ENCODE data around the gene MOGAT1. TPM values are rescaled to one million over a fixed set of nuclear protein-coding genes. Genes with fewer than 3 reads are reported as not detected.

The MOGAT1 gene
- total and polyA plus RNA-seq, 2 of the 8 experiments (the other 6 are each of a cell fraction or from before 2014, with no cell fraction given): 0.11 to 0.67 TPM

DNA sequence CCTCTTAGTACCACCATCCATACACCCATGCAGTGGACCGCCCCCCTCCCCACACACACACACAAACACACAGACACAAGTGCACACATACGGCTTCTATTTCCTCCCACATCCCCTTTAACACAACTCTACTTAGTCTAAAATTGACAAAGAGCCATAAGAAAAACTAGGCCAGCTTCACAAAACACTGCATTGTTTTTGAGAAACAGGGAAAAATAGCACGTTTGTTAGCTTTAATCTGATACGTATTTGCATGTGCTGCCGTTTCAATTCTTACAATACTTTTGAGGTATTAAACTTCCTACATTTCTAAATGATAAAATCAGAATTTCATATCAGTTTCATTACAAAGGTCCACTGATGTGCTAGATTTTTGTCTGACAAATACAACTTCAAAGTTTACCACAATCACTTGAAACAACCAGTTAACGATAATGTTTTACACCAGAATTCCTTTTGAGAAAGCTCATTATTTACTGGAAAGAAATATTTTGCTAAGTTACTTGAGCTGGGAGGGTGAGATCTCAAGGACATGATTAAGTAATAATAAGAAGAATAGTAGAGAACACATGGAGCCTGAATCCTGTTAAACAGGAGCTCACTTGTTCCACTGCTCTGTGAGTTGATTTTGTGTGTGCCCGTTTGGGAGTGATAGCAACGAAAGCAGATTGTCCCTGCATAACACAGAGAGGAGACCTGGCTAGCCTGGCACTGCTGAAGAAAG lies 74.5 kb downstream of the MOGAT1 start:
- Histone ChIP-seq H3K56ac (replicated peaks; ENCODE audit: insufficient read length, low read depth, low read length) (no peak overlapping the region), H2BK5ac (ENCODE audit: low read depth, low read length) (no peak overlapping the region), H3K79me2 (ENCODE audit: control insufficient read depth in 1 of 2, insufficient read depth in 2 of 2, low read length in 2 of 2) (no peaks in the 10 kb centered on the region), H3K36me3 (ENCODE audit: control insufficient read depth in 2 of 4, insufficient read depth in 4 of 4, low read length in 3 of 4) (no peaks in the 10 kb centered on the region), H3K14ac (ENCODE audit: insufficient read length) (no peak overlapping the region), H4K5ac (ENCODE audit: insufficient read length, low read depth, low read length) (no peak overlapping the region), H2AK5ac (ENCODE audit: low read depth, low read length) (no peak overlapping the region), H3K4me1 (replicated peaks in 1 of 4; ENCODE audit: control insufficient read depth in 3 of 4, insufficient read depth in 4 of 4, low read length in 3 of 4) (peaks cover 0 to 9% (median 5%) of the 10 kb centered on the region in 4 experiments; a peak in 5 of 7 replicates), H3K9me3 (ENCODE audit: insufficient read depth in 2 of 2, low read depth in 1 of 2, low read length in 1 of 2) (no peaks in the 10 kb centered on the region), H3K9ac (replicated peaks in 1 of 4; ENCODE audit: extremely low read depth in 1 of 4, low read depth in 3 of 4, low read length in 3 of 4) (no peak overlapping the region), H2BK120ac (replicated peaks; ENCODE audit: low read depth, low read length) (no peak overlapping the region), H3K23ac (ENCODE audit: insufficient read length) (no peak overlapping the region), H3K27me3 (replicated peaks in 1 of 4; ENCODE audit: control insufficient read depth in 3 of 4, extremely low read depth in 1 of 4, insufficient read depth in 3 of 4, low read length in 3 of 4) (peaks cover 0 to 1% (median 0%) of the 10 kb centered on the region in 4 experiments; a peak in 1 of 7 replicates), H3K79me1 (ENCODE audit: low read depth, low read length) (no peaks in the 10 kb centered on the region), H2AFZ (ENCODE audit: low read length) (no peak overlapping the region), H3K23me2 (ENCODE audit: low read depth, low read length) (no peaks in the 10 kb centered on the region), H2BK15ac (ENCODE audit: low read length) (no peak overlapping the region), H4K8ac (ENCODE audit: extremely low read depth, insufficient read depth, low read length) (no peak overlapping the region), H2BK12ac (ENCODE audit: low read depth, low read length) (0 out of 2 replicates have a peak overlapping the region, but pooled peaks have one; percentile 39), H4K91ac (replicated peaks; ENCODE audit: insufficient read length, low read length) (no peak overlapping the region), H3K18ac (ENCODE audit: extremely low read depth, low read length) (no peak overlapping the region), H3K27ac (ENCODE audit: low read depth, low read length) (no peak overlapping the region), H2BK20ac (ENCODE audit: low read length) (0 out of 2 replicates have a peak overlapping the region, but pooled peaks have one; percentile 66), H4K20me1 (replicated peaks in 1 of 2; ENCODE audit: control insufficient read depth in 1 of 2, insufficient read depth in 2 of 2, low read length in 2 of 2) (no peaks in the 10 kb centered on the region), H3K4ac (replicated peaks; ENCODE audit: insufficient read length, low read depth, low read length) (no peak overlapping the region), H3K4me3 (ENCODE audit: extremely low read depth in 1 of 4, insufficient read depth in 2 of 4, low read depth in 3 of 4, low read length in 4 of 4) (no peak overlapping the region), H3K4me2 (ENCODE audit: insufficient read depth in 1 of 2, low read depth in 2 of 2, low read length in 2 of 2) (no peak overlapping the region)
- DNase-seq (ENCODE audit: low read depth in 1 of 2, low spot score in 2 of 2): no peak
- TF ChIP-seq SAP30 (IDR thresholded peaks at IDR 0.05; ENCODE audit: insufficient read depth, insufficient replicate concordance, low read length): no peak
- no peak for TF ChIP-seq RFX5 (IDR thresholded peaks at IDR 0.05; ENCODE audit: borderline replicate concordance, low read depth, low read length)
- TF ChIP-seq SIX5 (IDR thresholded peaks at IDR 0.05; ENCODE audit: low read depth, low read length): no peak
- no peak for TF ChIP-seq KDM1A (IDR thresholded peaks at IDR 0.05; ENCODE audit: borderline replicate concordance, low read length)
- TF ChIP-seq ZNF274 (IDR thresholded peaks at IDR 0.05; ENCODE audit: borderline replicate concordance, extremely low read depth, low read length): no peak
- TF ChIP-seq SIRT6 (IDR thresholded peaks at IDR 0.05; ENCODE audit: low read length): no peak
- TF ChIP-seq RNF2 (IDR thresholded peaks at IDR 0.05; ENCODE audit: borderline replicate concordance, low read depth, low read length, missing control alignments, poor library complexity, severe bottlenecking): no peak
- no peak for TF ChIP-seq NANOG (IDR thresholded peaks at IDR 0.05; ENCODE audit: insufficient read depth, low read depth, low read length, poor library complexity, severe bottlenecking)
- CTCF ChIA-PET (ENCODE audit: partially characterized antibody): interaction anchor here (0.7 to 2.1 kb wide), 5 partner anchors 9 to 354 kb away, joined by 3 to 6 read pairs (median 3); no protein-coding TSS in a partner anchor
- POLR2A ChIA-PET (ENCODE audit: partially characterized antibody): no interaction called here
- FAIRE-seq: no peak
- WGBS, 2 experiments (ENCODE audit: extremely low coverage in 1 of 2, insufficient coverage in 1 of 2, insufficient read length in 1 of 2, insufficient replicate concordance in 2 of 2, low coverage in 1 of 2, low lambda C conversion rate in 2 of 2, missing lambda C conversion rate in 1 of 2): 82% methylated on average over 8 of the region's 8 CpGs; no CpG with 5 or more reads in 1 of the 2 experiments
